Duodenal mucosa (tissue), 2 donors: ENCODE results near the gene UBE3C.
"Not testable (repeated sequence)": the region's sequence is repeated elsewhere in the genome, so short reads cannot be mapped to it uniquely, and the experiment has no call there.

ENCODE experiments used
- H3K27ac ChIP-seq: one replicate; pipeline ENCODE4 v1.7.0; 2013; ENCODE audit warnings: low read depth, low read length
- H3K27me3 ChIP-seq, 2 donors: one replicate each; pipeline ENCODE4 v1.7.0; 2013; ENCODE audit warnings: low read length in 2 of 2, control low read depth in 1 of 2; ENCODE audit not compliant: insufficient read depth in 2 of 2, control insufficient read depth in 1 of 2
- H3K36me3 ChIP-seq, 2 donors: one replicate each; pipeline ENCODE4 v1.7.0; 2013; ENCODE audit warnings: low read length in 2 of 2, control low read depth in 1 of 2; ENCODE audit not compliant: insufficient read depth in 2 of 2, control insufficient read depth in 1 of 2
- H3K4me1 ChIP-seq, 2 donors: one replicate each; pipeline ENCODE4 v1.7.0; 2013; ENCODE audit warnings: low read length in 2 of 2, control low read depth in 1 of 2; ENCODE audit not compliant: insufficient read depth in 2 of 2, control insufficient read depth in 1 of 2
- H3K4me3 ChIP-seq, 2 donors: one replicate each; pipeline ENCODE4 v1.7.0; 2013; ENCODE audit warnings: low read length in 2 of 2, low read depth in 1 of 2
- H3K9ac ChIP-seq, 2 donors: one replicate each; pipeline ENCODE4 v1.7.0; 2013; ENCODE audit warnings: low read length in 2 of 2, low read depth in 1 of 2
- H3K9me3 ChIP-seq, 2 donors: one replicate each; pipeline ENCODE4 v1.7.0; 2013; ENCODE audit warnings: low read length in 2 of 2, control low read depth in 1 of 2; ENCODE audit not compliant: control insufficient read depth in 1 of 2

UBE3C gene

DNA sequence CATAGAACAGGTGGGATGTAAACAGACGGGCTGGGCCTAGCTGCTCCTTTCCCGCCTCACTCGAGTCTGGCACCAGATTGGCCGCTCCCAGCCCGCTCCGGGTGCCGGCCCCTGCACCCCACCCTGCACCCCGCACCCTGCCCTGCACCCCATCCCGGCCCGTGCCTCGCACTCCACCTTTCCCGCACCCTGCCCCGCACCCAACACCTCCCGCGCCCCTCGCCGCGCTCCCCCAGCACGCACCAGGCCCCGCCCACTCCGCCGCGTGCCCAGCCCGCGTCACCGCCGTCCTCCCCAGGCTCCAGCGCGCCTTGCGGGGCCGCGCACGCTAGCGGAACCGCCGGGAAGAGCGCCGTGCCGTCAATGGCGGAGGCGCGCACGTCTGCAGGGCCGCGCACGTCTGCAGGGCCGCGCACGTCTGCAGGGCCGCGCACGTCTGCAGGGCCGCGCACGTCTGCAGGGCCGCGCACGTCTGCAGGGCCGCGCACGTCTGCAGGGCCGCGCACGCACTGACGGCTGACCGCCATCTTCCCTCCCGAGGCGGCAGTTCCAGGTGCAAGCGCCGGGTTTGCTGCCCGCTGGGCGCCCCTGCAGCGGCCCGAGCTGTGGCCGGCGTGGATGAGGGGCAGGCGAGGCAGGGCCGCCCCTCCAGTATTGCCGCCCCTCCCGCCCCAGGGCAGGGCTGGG is at the start of gene UBE3C:
Gene UBE3C, plus strand, starts transcription at position 503 of the 687 bp plus-strand sequence. CDS start 347 bp downstream, outside the sequence.
- Histone ChIP-seq H3K9me3 (no peaks in the 10 kb centered on the region), H3K27ac (peak within 1 kb of the TSS; percentile 88), H3K4me3 (peak within 1 kb of the TSS; percentile 75 to 81), H3K27me3 (no peaks in the 10 kb centered on the region), H3K9ac (peak within 1 kb of the TSS; percentile 72 to 87), H3K4me1 (peaks cover 23% of the 10 kb centered on the region in 2 donors), H3K36me3 (peaks cover 0 to 13% of the 10 kb centered on the region in 2 donors)

DNA sequence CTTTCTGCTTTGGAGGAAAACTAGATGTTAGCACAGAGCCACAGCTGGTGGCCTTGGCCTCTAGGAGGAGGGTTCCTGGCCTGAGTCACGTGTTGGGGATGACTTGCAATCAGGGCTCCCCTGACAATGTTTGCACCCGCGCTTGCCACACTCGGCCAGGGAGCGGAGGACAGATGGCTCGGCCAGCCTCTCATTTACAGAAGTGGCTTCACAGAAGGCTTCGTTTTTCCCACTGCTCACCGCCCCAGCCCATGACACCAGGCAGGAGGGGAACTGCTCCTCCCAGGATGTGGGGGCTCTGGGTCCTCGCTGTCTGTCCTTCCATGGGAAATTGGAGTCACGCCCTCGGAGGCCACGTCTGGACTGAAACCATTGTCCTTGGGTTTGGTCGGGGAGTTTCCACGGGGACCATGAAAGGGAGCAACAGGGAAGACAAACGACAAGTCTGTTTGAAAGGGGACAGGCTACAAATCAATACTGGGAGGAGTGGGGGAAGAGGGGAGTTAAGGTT is 49.6 kb upstream of the UBE3C start:
- H3K4me1 ChIP-seq: no peaks in the 10 kb centered on the region
- no peak overlapping the region for H3K9ac ChIP-seq
- peaks cover 0 to 5% of the 10 kb centered on the region in 2 donors for H3K27me3 ChIP-seq
- H3K36me3 ChIP-seq: no peaks in the 10 kb centered on the region
- no peak overlapping the region for H3K27ac ChIP-seq
- peaks cover 13 to 15% of the 10 kb centered on the region in 2 donors for H3K9me3 ChIP-seq
- no peak overlapping the region for H3K4me3 ChIP-seq

DNA sequence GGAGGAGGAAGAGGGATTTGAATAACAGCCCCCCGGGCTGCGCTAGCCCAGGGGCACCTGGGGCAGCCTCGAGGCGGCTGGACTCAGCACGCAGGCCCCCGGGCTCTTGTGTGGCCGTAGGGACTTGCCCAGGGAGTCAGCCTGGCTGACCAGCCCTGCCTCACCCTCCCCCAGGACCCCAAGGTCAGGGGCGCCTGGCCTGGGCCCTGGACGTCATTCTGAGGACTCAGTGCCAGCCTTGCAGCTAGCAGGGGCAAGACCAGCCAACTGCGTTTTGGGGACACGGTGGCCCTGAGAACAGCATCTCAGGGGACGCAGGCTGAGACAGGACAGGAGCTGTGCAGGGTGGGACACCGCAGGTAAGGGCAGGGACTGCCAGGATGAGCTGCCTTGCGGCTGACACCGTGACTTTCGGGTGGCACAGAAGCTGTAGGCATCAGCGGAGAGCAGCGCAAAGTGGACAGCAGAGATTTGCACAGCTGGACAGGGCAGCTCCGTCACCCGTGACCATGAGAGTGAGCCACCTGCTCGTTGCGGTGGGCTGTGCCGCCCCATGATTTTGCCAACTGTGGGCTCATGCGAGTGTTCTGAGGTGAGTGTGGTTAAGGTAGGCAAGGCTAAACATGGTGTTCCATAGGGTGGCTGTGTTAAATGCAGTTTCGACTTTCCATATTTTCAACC is 48.1 kb upstream of the UBE3C start:
- no peak overlapping the region for H3K9ac ChIP-seq
- H3K4me1 ChIP-seq: no peaks in the 10 kb centered on the region
- H3K9me3 ChIP-seq: peaks cover 5 to 7% of the 10 kb centered on the region in 2 donors
- H3K4me3 ChIP-seq: no peak overlapping the region
- H3K36me3 ChIP-seq: no peaks in the 10 kb centered on the region
- H3K27me3 ChIP-seq: peaks cover 0 to 5% of the 10 kb centered on the region in 2 donors
- H3K27ac ChIP-seq: no peak overlapping the region

DNA sequence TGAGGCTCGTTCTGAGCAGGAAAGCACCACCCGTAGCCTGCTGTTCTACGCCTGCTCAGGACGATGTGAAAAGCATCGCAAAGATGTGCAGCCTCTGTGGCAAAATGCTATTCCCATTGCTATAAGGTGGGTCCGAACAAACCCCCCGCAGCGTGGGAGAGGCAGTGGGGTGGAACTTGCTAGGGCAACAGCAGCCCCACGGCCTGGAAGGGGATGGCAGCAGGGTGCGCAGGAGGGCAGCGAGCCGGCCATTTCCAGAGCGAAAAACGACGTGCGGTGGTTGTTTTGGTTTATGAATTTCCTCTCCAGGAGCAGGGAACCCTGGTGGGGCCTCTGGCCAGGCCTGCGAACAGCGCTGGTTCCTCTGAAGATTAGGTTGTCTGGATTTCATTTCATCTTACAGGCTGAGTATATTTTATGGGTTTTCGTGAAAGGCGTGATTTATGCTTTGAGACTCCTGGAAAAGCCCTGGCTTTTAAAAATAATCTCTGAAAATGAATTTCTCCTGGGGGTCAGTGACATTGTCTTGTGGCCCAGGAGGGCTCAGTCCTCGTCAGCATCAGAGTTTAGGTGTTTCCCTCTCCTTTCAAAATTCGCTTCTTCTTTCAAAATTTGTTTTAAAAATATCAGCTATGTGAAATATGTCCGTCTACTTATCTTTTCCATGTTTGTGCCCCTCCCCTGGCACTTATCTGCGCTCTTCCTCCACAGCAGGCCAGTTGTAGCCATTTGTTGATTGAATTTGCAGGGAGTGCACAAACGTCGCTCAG is 42.3 kb upstream of the UBE3C start:
- peaks cover 5 to 7% of the 10 kb centered on the region in 2 donors for H3K9me3 ChIP-seq
- no peak overlapping the region for H3K4me3 ChIP-seq
- no peak overlapping the region for H3K9ac ChIP-seq
- H3K4me1 ChIP-seq: peaks cover 0 to 4% of the 10 kb centered on the region in 2 donors
- H3K27me3 ChIP-seq: no peaks in the 10 kb centered on the region
- H3K36me3 ChIP-seq: no peaks in the 10 kb centered on the region
- no peak overlapping the region for H3K27ac ChIP-seq

DNA sequence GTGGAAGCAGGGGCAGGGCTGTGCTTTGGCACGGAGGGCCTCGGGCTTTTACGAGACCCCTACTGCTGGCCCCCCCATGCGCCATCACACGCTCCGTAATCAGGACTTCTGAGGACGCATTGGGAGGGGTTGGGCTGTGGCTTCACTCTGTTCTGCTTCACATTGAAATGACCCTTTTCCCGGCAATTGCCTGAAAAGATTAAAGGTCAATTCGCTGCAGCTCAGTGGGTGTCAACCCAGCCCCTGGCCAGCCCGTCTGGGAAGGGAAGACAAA is 41.7 kb upstream of the UBE3C start:
- no peak overlapping the region for H3K27ac ChIP-seq
- H3K4me1 ChIP-seq: peaks cover 0 to 4% of the 10 kb centered on the region in 2 donors
- no peak overlapping the region for H3K9ac ChIP-seq
- no peak overlapping the region for H3K4me3 ChIP-seq
- peaks cover 5 to 7% of the 10 kb centered on the region in 2 donors for H3K9me3 ChIP-seq
- no peaks in the 10 kb centered on the region for H3K27me3 ChIP-seq
- H3K36me3 ChIP-seq: no peaks in the 10 kb centered on the region

DNA sequence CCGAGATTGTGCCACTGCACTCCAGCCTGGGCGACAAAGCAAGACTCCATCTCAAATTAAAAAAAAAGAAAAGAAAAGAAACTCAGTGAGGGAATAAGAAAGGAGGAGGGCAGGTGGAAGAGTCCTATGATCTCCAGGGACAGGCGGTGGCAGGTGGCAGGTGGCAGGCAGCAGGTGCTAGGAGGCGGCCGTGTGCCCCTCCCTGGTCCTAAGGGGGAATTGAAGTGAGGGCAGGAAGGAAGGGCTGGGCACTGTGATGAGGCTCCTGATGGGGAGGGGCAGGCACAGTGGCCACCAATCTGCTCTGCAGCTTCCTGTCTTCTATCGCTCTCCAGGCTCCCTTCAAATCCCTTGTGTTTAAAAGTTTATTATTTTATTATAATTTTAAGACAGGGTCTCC is 41.2 kb upstream of the UBE3C start:
- Histone ChIP-seq H3K36me3 (no peaks in the 10 kb centered on the region), H3K9me3 (peaks cover 5 to 7% of the 10 kb centered on the region in 2 donors), H3K27ac (no peak overlapping the region), H3K4me3 (no peak overlapping the region), H3K4me1 (peaks cover 0 to 4% of the 10 kb centered on the region in 2 donors), H3K9ac (no peak overlapping the region), H3K27me3 (no peaks in the 10 kb centered on the region)

DNA sequence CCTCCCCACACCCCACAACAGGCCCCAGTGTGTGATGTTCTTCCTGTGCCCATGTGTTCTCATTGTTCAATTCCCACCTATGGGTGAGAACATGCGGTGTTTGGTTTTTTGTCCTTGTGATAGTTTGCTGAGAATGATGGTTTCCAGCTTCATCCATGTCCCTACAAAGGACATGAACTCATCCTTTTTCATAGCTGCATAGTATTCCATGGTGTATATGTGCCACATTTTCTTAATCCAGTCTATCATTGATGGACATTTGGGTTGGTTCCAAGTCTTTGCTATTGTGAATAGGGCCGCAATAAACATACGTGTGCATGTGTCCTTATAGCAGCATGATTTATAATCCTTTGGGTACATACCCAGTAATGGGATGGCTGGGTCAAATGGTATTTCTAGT is 38.7 kb upstream of the UBE3C start:
- H3K4me3 ChIP-seq, H3K4me1 ChIP-seq, H3K9me3 ChIP-seq, H3K9ac ChIP-seq, H3K36me3 ChIP-seq, H3K27ac ChIP-seq, H3K27me3 ChIP-seq: not testable (repeated sequence)

DNA sequence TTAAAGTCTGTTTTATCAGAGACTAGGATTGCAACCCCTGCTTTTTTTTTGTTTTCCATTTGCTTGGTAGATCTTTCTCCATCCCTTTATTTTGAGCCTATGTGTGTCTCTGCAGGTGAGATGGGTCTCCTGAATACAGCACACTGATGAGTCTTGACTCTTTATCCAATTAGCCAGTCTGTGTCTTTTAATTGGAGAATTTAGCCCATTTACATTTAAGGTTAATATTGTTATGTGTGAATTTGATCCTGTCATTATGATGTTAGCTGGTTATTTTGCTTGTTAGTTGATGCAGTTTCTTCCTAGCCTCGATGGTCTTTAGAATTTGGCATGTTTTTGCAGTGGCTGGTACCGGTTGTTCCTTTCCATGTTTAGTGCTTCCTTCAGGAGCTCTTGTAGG is 35.1 kb upstream of the UBE3C start:
- not testable (repeated sequence) for H3K27me3 ChIP-seq, H3K4me3 ChIP-seq, H3K4me1 ChIP-seq, H3K36me3 ChIP-seq, H3K9ac ChIP-seq, H3K27ac ChIP-seq, H3K9me3 ChIP-seq

DNA sequence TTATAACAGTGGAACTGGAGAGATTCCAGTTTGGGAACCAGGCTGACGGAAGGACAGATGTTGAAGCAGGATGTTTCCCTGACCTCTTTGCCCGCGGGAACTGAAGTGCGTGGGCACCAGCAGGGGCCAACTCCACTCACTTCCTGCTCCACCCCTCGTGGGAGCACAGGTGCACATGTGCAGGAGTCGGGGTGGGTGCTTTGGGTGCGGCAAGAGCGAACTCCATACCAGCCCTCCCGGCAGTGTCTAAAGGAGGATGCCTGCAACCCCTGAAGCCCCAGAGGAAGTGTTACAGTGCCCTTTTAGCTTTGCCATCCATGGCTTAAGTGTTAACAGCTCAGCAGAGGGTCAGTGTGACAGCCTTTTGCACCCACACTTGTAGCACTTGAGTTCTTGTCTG is 27.4 kb upstream of the UBE3C start:
- Histone ChIP-seq H3K9ac (no peak overlapping the region), H3K36me3 (no peaks in the 10 kb centered on the region), H3K4me1 (no peaks in the 10 kb centered on the region), H3K4me3 (no peak overlapping the region), H3K27ac (no peak overlapping the region), H3K9me3 (no peaks in the 10 kb centered on the region), H3K27me3 (no peaks in the 10 kb centered on the region)

DNA sequence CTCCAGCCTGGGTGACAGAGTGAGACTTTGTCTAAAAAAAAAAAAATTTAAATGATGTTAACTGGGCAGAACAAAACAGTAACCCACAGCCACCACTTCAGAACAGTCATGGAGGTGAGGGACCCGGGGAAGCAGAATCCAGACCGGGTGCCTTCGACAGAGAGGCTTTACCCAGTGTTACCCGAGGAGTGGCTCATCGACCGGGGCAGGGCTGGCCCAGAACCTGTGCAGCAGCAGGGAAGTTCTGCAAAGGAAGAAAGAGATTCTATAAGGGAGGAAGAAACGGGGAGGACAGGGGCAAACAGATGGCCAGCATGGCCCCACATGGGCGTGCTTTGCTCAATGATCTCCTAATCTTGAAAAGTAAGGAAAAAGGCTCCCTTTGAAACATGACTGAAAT is 26.0 kb upstream of the UBE3C start:
- H3K9me3 ChIP-seq: peaks cover 0 to 1% of the 10 kb centered on the region in 2 donors
- H3K4me1 ChIP-seq: no peaks in the 10 kb centered on the region

More for the DNA sequence above, 26.0 kb upstream of the UBE3C start:
- no peak overlapping the region for H3K4me3 ChIP-seq
- no peaks in the 10 kb centered on the region for H3K36me3 ChIP-seq
- H3K9ac ChIP-seq: no peak overlapping the region
- H3K27ac ChIP-seq: no peak overlapping the region
- H3K27me3 ChIP-seq: no peaks in the 10 kb centered on the region
